Measurements from ENCODE around the gene BCAN.
A peak's percentile ranks its signal among the peaks of the same experiment; 100 is the strongest.

BCAN gene

GRCh38 chr1:156696755-156697154, 54.8 kb downstream of the BCAN start:
- peaks cover 0 to 7% of the 10 kb centered on the region in 2 donors for H3K27me3 ChIP-seq (ENCODE audit: control insufficient read depth in 1 of 2, insufficient read depth in 2 of 2, low read length in 2 of 2)
- no peaks in the 10 kb centered on the region for H3K9me3 ChIP-seq (ENCODE audit: low read length)

DNA sequence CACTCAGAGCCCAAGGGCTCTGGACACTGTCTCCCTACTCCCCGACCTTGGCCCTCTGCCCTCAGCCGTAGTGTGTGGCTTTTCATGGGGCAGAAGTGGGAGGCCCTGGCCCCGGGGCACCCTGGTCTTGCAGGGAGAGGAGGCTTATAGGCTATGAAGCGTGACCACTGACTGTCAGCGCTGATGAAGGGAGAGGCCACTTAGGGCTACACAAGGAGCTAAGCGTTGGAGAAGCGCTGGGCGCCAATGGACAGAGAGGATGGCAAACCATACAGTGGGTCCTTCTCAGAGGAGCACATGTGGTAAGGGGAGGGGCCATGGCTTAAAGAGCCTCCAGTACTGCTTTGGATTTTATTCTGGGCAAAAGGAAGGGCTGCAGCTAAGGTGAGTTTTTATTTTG, 55.6 kb downstream of the BCAN start:
- peaks cover 0 to 7% of the 10 kb centered on the region in 2 donors for H3K27me3 ChIP-seq (ENCODE audit: control insufficient read depth in 1 of 2, insufficient read depth in 2 of 2, low read length in 2 of 2)
- no peaks in the 10 kb centered on the region for H3K9me3 ChIP-seq (ENCODE audit: low read length)
- H3K4me1 ChIP-seq (ENCODE audit: insufficient read depth, low read length), result no peaks in the 10 kb centered on the region
- no peak overlapping the region for H3K9ac ChIP-seq (ENCODE audit: low read length)
- no peak overlapping the region for H3K4me3 ChIP-seq (ENCODE audit: low read depth in 1 of 2, low read length in 2 of 2)
- no peaks in the 10 kb centered on the region for H3K36me3 ChIP-seq (ENCODE audit: insufficient read depth, low read length)
- H3K27ac ChIP-seq (ENCODE audit: low read depth, low read length), result no peak overlapping the region

More at GRCh38 chr1:156696755-156697154, 54.8 kb downstream of the BCAN start:
- H3K36me3 ChIP-seq (ENCODE audit: insufficient read depth, low read length), result no peaks in the 10 kb centered on the region
- H3K9ac ChIP-seq (ENCODE audit: low read length), result no peak overlapping the region
- no peak overlapping the region for H3K27ac ChIP-seq (ENCODE audit: low read depth, low read length)
- H3K4me3 ChIP-seq (ENCODE audit: low read depth in 1 of 2, low read length in 2 of 2), result no peak overlapping the region
- no peaks in the 10 kb centered on the region for H3K4me1 ChIP-seq (ENCODE audit: insufficient read depth, low read length)

DNA sequence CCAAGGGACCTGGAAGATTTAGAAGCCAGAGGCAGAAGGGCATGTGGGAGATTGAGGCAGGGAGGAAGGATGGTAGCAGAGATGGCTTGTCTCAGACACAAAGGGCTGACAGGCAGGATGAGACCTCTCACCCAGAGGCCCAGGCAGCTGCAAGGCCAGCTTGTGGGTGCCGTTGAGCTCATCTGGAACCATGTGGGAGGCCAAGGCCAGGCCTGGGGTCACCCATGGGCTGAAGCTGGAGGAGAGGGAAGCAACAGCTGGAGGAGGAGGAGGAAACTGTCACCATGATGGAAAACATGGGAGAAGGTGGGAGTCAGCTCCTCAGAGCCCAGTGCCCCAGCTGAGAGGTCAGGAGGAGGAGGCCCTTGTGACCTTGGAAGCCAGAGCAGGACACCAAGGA, 57.1 kb downstream of the BCAN start:
- H3K27ac ChIP-seq (ENCODE audit: low read depth, low read length), result no peak overlapping the region
- H3K9ac ChIP-seq (ENCODE audit: low read length), result no peak overlapping the region
- no peaks in the 10 kb centered on the region for H3K36me3 ChIP-seq (ENCODE audit: insufficient read depth, low read length)
- H3K4me3 ChIP-seq (ENCODE audit: low read depth in 1 of 2, low read length in 2 of 2), result no peak overlapping the region
- no peaks in the 10 kb centered on the region for H3K27me3 ChIP-seq (ENCODE audit: control insufficient read depth in 1 of 2, insufficient read depth in 2 of 2, low read length in 2 of 2)
- peaks cover 7% of the 10 kb centered on the region for H3K4me1 ChIP-seq (ENCODE audit: insufficient read depth, low read length)
- no peaks in the 10 kb centered on the region for H3K9me3 ChIP-seq (ENCODE audit: low read length)

DNA sequence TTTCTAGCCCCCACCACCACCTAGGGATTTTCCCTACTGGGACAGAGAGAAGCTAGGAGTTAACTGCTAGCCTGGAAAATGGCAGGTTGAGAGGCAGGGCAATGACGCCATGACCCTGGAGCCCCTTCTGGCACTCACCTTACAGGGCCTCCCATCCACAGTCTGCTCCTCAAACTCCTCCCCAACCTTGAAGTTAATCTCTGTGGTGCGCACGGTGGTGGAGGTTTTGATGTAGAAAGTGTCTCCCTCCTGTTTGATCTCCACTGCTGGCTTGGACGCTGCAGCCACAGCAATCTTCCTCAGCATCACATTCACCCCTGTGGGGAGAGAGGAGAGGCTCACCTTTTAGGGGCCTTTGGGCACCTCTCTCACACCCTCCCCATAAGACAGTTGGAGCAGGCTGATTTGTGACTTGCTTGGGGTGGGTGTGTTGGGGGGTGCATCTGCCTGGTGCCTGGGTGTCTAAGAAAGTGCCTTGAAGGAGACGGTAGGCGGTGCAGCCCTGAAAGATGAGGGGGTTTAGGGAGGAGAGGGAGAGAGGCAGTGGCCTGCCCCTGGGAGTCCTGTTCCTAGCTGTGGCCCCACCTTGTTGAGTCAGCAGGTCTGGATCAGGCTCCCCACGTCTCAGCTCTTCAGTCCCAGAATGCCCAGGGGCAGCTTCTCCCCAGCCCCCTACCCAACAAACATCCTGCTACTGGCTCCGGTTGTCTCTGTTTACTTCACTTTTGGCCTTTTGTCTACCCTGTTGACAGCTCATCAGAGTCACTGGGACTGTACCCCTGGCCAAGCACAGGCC, 59.0 kb downstream of the BCAN start:
- no peaks in the 10 kb centered on the region for H3K36me3 ChIP-seq (ENCODE audit: insufficient read depth, low read length)
- H3K27ac ChIP-seq (ENCODE audit: low read depth, low read length), result no peak overlapping the region
- H3K9me3 ChIP-seq (ENCODE audit: low read length), result no peaks in the 10 kb centered on the region
- no peak overlapping the region for H3K4me3 ChIP-seq (ENCODE audit: low read depth in 1 of 2, low read length in 2 of 2)
- H3K4me1 ChIP-seq (ENCODE audit: insufficient read depth, low read length), result peaks cover 21% of the 10 kb centered on the region
- no peak overlapping the region for H3K9ac ChIP-seq (ENCODE audit: low read length)
- no peaks in the 10 kb centered on the region for H3K27me3 ChIP-seq (ENCODE audit: control insufficient read depth in 1 of 2, insufficient read depth in 2 of 2, low read length in 2 of 2)

DNA sequence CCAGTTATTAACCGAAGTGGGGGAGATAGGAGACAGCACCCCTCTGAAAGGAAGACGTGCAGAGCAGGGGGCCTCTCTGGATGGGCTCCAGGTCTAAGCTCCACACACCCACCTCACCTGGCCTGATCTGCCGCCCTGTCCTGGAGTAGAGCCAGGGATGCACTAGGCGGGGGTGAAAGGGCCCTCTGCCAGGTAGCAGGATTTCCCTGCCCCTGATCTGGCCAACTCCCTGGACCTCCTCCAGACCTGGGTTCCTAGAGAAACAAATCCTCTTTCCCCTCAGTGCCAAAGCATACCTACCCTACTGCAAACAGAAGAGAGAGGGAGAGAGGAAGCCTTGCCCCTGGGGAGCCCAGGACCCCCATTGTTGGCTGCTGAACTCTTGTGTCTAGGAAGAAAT, 61.4 kb downstream of the BCAN start:
- H3K27me3 ChIP-seq (ENCODE audit: control insufficient read depth in 1 of 2, insufficient read depth in 2 of 2, low read length in 2 of 2), result no peaks in the 10 kb centered on the region
- H3K9ac ChIP-seq (ENCODE audit: low read length), result no peak overlapping the region
- no peaks in the 10 kb centered on the region for H3K36me3 ChIP-seq (ENCODE audit: insufficient read depth, low read length)
- H3K4me1 ChIP-seq (ENCODE audit: insufficient read depth, low read length), result peaks cover 32% of the 10 kb centered on the region
- no peak overlapping the region for H3K27ac ChIP-seq (ENCODE audit: low read depth, low read length)
- peak overlapping the region in 1 of 2 donors; percentile 8 for H3K4me3 ChIP-seq (ENCODE audit: low read depth in 1 of 2, low read length in 2 of 2)
- no peaks in the 10 kb centered on the region for H3K9me3 ChIP-seq (ENCODE audit: low read length)

DNA sequence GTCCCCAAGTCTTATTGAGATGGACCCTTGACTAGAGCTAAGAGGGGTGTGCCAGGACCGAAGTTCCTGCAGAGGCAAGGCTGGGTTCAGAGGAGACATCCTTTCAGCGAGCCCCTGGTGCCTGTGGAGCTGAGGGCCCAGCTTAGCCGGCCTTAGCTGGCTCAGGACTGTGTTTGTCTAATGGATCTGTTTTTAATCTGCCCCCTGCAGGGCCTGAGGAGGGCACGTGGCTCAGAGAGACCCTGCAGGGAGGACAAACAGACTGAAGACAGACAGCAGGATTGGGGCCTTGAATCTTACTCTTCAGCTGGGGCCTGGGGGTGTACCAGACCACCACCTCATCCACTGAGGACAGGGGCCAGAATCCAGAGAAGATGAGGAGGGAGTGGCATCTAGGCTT, 61.8 kb downstream of the BCAN start:
- no peaks in the 10 kb centered on the region for H3K36me3 ChIP-seq (ENCODE audit: insufficient read depth, low read length)
- peak overlapping the region; percentile 33 for H3K9ac ChIP-seq (ENCODE audit: low read length)
- peaks cover 34% of the 10 kb centered on the region for H3K4me1 ChIP-seq (ENCODE audit: insufficient read depth, low read length)
- no peaks in the 10 kb centered on the region for H3K9me3 ChIP-seq (ENCODE audit: low read length)
- H3K27me3 ChIP-seq (ENCODE audit: control insufficient read depth in 1 of 2, insufficient read depth in 2 of 2, low read length in 2 of 2), result no peaks in the 10 kb centered on the region
- peak overlapping the region in 1 of 2 donors; percentile 8 for H3K4me3 ChIP-seq (ENCODE audit: low read depth in 1 of 2, low read length in 2 of 2)
- no peak overlapping the region for H3K27ac ChIP-seq (ENCODE audit: low read depth, low read length)

- Histone ChIP-seq H3K36me3 (ENCODE audit: insufficient read depth, low read length) (no peaks in the 10 kb centered on the region), H3K9me3 (ENCODE audit: low read length) (no peaks in the 10 kb centered on the region), H3K9ac (ENCODE audit: low read length) (peak overlapping the region; percentile 33), H3K4me3 (ENCODE audit: low read depth in 1 of 2, low read length in 2 of 2) (peak overlapping the region; percentile 69 to 80), H3K27ac (ENCODE audit: low read depth, low read length) (no peak overlapping the region), H3K27me3 (ENCODE audit: control insufficient read depth in 1 of 2, insufficient read depth in 2 of 2, low read length in 2 of 2) (no peaks in the 10 kb centered on the region), H3K4me1 (ENCODE audit: insufficient read depth, low read length) (peaks cover 39% of the 10 kb centered on the region)
These were observed 62.3 kb downstream of the BCAN start for GRCh38 chr1:156704166-156704711.

GRCh38 chr1:156704930-156705320, 63.0 kb downstream of the BCAN start:
- H3K9me3 ChIP-seq (ENCODE audit: low read length), result no peaks in the 10 kb centered on the region
- H3K27ac ChIP-seq (ENCODE audit: low read depth, low read length), result no peak overlapping the region
- H3K36me3 ChIP-seq (ENCODE audit: insufficient read depth, low read length), result no peaks in the 10 kb centered on the region
- peak overlapping the region; percentile 63 for H3K9ac ChIP-seq (ENCODE audit: low read length)
- no peaks in the 10 kb centered on the region for H3K27me3 ChIP-seq (ENCODE audit: control insufficient read depth in 1 of 2, insufficient read depth in 2 of 2, low read length in 2 of 2)
- peaks cover 46% of the 10 kb centered on the region for H3K4me1 ChIP-seq (ENCODE audit: insufficient read depth, low read length)
- peak overlapping the region; percentile 69 to 80 for H3K4me3 ChIP-seq (ENCODE audit: low read depth in 1 of 2, low read length in 2 of 2)

DNA sequence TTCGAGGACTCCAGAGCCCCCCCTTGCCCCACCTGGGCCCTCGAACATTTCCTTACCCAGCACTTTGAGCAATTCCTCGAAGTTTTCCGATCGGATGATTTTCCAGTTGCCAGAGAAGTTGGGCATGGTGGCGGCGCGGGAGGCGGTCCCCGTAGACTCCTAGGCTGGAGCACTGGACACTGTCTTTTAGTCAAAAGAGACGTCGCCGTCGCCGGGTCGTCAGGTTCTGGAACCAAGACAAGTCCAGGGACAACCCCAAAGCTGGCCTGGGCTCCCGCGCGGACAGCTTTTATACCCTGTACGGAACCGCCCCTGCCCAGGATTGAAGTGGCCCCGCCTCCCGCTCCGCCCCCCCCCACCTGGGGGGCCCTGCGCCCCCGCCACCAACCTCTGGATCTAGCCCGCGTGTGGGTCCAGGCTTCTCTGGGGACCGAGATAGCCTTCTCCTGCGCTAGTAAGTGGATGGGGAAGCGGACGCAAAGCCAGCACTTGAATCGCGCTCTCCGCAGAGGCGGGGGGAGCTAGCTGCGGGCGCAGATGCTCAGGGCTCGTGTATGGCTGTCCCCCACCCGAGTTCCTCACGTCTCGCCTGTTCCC, 63.5 kb downstream of the BCAN start, which contains the start of gene CRABP2:
CRABP2 (minus strand) TSS at position 263 of the 597 bp plus-strand sequence; CDS start at position 126, 137 bp downstream.
- Histone ChIP-seq H3K4me1 (ENCODE audit: insufficient read depth, low read length) (peaks cover 51% of the 10 kb centered on the region), H3K27ac (ENCODE audit: low read depth, low read length) (peak within 1 kb of the TSS; percentile 89), H3K27me3 (ENCODE audit: control insufficient read depth in 1 of 2, insufficient read depth in 2 of 2, low read length in 2 of 2) (no peaks in the 10 kb centered on the region), H3K9ac (ENCODE audit: low read length) (peak within 1 kb of the TSS; percentile 63), H3K36me3 (ENCODE audit: insufficient read depth, low read length) (no peaks in the 10 kb centered on the region), H3K9me3 (ENCODE audit: low read length) (no peaks in the 10 kb centered on the region), H3K4me3 (ENCODE audit: low read depth in 1 of 2, low read length in 2 of 2) (peak within 1 kb of the TSS; percentile 69 to 80)

DNA sequence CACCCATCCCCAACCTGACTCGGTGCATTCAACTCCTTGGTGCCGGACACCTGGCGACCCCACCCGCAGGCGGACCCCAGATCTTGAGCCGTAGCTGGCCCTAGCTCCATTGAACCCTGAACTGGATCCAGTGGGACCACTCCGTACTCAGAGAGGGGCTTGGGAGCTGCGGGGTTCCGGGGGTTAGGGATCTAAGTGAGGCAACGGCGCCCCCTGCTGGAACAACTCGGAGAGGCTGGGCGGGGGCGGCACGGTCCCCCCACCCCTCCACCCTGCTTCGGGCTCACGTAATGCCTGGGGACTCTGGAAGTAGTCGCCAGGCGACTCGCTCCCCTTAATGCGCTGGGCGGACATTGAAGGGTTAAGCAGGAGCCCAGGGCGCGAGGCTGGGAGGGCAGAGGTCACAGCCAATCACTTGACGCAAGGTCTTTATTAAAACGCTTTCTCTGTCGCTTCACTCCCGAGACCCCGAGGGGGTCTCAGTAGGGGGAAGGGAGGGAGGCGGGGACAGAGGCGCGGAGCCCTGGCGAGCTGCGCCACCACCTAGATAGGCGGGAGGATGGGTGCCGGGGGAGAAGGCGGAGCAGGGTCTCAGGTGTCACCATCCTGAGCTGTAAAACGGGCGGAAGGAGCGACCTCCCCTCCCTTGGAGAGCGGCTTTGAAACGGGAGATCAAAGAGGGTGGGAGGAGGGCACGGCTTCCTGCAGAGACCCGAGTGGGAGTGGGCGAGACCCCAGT, 64.2 kb downstream of the BCAN start:
- peak overlapping the region; percentile 63 for H3K9ac ChIP-seq (ENCODE audit: low read length)
- peak overlapping the region; percentile 89 for H3K27ac ChIP-seq (ENCODE audit: low read depth, low read length)
- peak overlapping the region; percentile 69 to 80 for H3K4me3 ChIP-seq (ENCODE audit: low read depth in 1 of 2, low read length in 2 of 2)
- no peaks in the 10 kb centered on the region for H3K9me3 ChIP-seq (ENCODE audit: low read length)
- no peaks in the 10 kb centered on the region for H3K36me3 ChIP-seq (ENCODE audit: insufficient read depth, low read length)
- peaks cover 58% of the 10 kb centered on the region for H3K4me1 ChIP-seq (ENCODE audit: insufficient read depth, low read length)
- H3K27me3 ChIP-seq (ENCODE audit: control insufficient read depth in 1 of 2, insufficient read depth in 2 of 2, low read length in 2 of 2), result no peaks in the 10 kb centered on the region
